HCT116 (cell line): Measurements from ENCODE around the gene AUTS2. TPM values are rescaled to one million over a fixed set of nuclear protein-coding genes. Genes with fewer than 3 reads are reported as not detected.

Source experiments
- ATAC-seq: fragments of 200-7000 bp; cut with Tn5 transposase; 2 replicates; pipeline ENCODE4 v1.9.1; 2020; ENCODE audit warnings: mild to moderate bottlenecking, moderate library complexity
- BruUV-seq: library from RNA; stranded (reverse); fragments of 400-500 nt; replicated peaks from 2 replicates; lab custom pipeline; 2021; lab: Mats Ljungman, UMichigan
- CTCF ChIA-PET: fragments of 300-600 bp; sonication (Branson Sonifier 250); formaldehyde crosslinking; loops from one replicate; lab custom pipeline; 2021; ENCODE audit warnings: antibody characterized with exemption; lab: Charles Lee
- POLR2A ChIA-PET: fragments of 300-600, 350-600 bp; sonication (Branson Sonifier 250); formaldehyde crosslinking; loops from one replicate; lab custom pipeline; 2021; ENCODE audit warnings: antibody characterized with exemption; lab: Charles Lee
- RAD21 ChIA-PET, 2 experiments: fragments of 300-600 bp; sonication (Branson Sonifier 250); formaldehyde crosslinking; loops; one replicate each; lab custom pipeline; 2023; ENCODE audit warnings: low total read pairs in 2 of 2; ENCODE audit not compliant: uncharacterized antibody in 2 of 2, unreplicated experiment in 2 of 2, low non-redundant PET in 1 of 2; lab: Charles Lee
- DNase-seq: peaks from one replicate; pipeline ENCODE4 v3.0.0-alpha.2; 2010; ENCODE audit warnings: low read depth, low spot score
- H2AFZ ChIP-seq: fragments of 200-600 bp; shearing (Covaris generic), sonication (generic); 2 replicates; pipeline ENCODE4 v1.6.1; 2017; ENCODE audit warnings: low read depth, mixed run types, mixed read lengths, antibody characterized with exemption, low read length; ENCODE audit not compliant: poor library complexity, severe bottlenecking
- H3K27ac ChIP-seq: 2 replicates; pipeline ENCODE4 v1.5.1; 2012; ENCODE audit warnings: low read depth, low read length
- H3K27me3 ChIP-seq: fragments of 200-600 bp; sonication (generic); 2 replicates; pipeline ENCODE4 v1.6.1; 2016; ENCODE audit warnings: mixed run types, low read length, mixed read lengths; ENCODE audit not compliant: insufficient read depth
- H3K36me3 ChIP-seq, 2 experiments: fragments of 200-500 bp in 1 of 2; fragments of 200-600 bp in 1 of 2; sonication (Bioruptor generic) in 1 of 2; sonication (generic) in 1 of 2; 2 replicates each; pipeline versions ENCODE4 v1.5.1 to v1.6.1; 2014 to 2016; ENCODE audit warnings: low read length in 2 of 2, inconsistent platforms in 1 of 2, mixed read lengths in 1 of 2, mixed run types in 1 of 2; ENCODE audit not compliant: insufficient read depth in 2 of 2, control insufficient read depth in 1 of 2
- H3K4me1 ChIP-seq, 2 experiments: fragments of 200-600 bp in 1 of 2; sonication (generic) in 1 of 2; 2 replicates each; pipeline versions ENCODE4 v1.5.1 to v1.6.1; 2012 to 2017; ENCODE audit warnings: low read length in 2 of 2, inconsistent platforms in 1 of 2, mild to moderate bottlenecking in 1 of 2, mixed read lengths in 1 of 2, mixed run types in 1 of 2, moderate library complexity in 1 of 2; ENCODE audit not compliant: insufficient read depth in 2 of 2, control insufficient read depth in 1 of 2
- H3K4me2 ChIP-seq: fragments of 200-600 bp; sonication (generic); 2 replicates; pipeline ENCODE4 v1.6.1; 2017; ENCODE audit warnings: mixed run types, low read length, mixed read lengths
- H3K4me3 ChIP-seq, 2 experiments: fragments of 200-600 bp in 1 of 2; sonication (generic) in 1 of 2; replicated peaks in 1 of 2; 2 replicates each; pipeline ENCODE4 v1.5.1; 2011 to 2016; ENCODE audit warnings: low read length in 2 of 2, control low read depth in 1 of 2, low read depth in 1 of 2, mild to moderate bottlenecking in 1 of 2, mixed read lengths in 1 of 2, mixed run types in 1 of 2
- H3K79me2 ChIP-seq: fragments of 200-600 bp; sonication (generic); 2 replicates; pipeline ENCODE4 v1.6.1; 2017; ENCODE audit warnings: mild to moderate bottlenecking, mixed run types, low read length, moderate library complexity, mixed read lengths; ENCODE audit not compliant: insufficient read depth
- H3K9ac ChIP-seq: fragments of 200-600 bp; sonication (generic); 2 replicates; pipeline ENCODE4 v1.6.1; 2016; ENCODE audit warnings: low read length, mixed read lengths
- H3K9me2 ChIP-seq: fragments of 200-600 bp; sonication (generic), shearing (Covaris generic); 2 replicates; pipeline ENCODE4 v1.6.1; 2017; ENCODE audit warnings: mixed run types, mild to moderate bottlenecking, moderate library complexity; ENCODE audit not compliant: insufficient read depth
- H3K9me3 ChIP-seq, 2 experiments: fragments of 200-500 bp in 1 of 2; fragments of 200-600 bp in 1 of 2; sonication (Bioruptor generic) in 1 of 2; sonication (generic) in 1 of 2; 2 replicates each; pipeline ENCODE4 v1.6.1; 2014 to 2017; ENCODE audit warnings: low read length in 2 of 2, mixed read lengths in 2 of 2, inconsistent platforms in 1 of 2, low read depth in 1 of 2, mild to moderate bottlenecking in 1 of 2, mixed run types in 1 of 2, moderate library complexity in 1 of 2; ENCODE audit not compliant: control insufficient read depth in 1 of 2, insufficient read depth in 1 of 2
- H4K20me1 ChIP-seq: fragments of 200-600 bp; sonication (generic), shearing (Covaris generic); 2 replicates; pipeline ENCODE4 v1.6.1; 2017; ENCODE audit warnings: mixed run types, mild to moderate bottlenecking, moderate library complexity; ENCODE audit not compliant: insufficient read depth
- ELF1 ChIP-seq: IDR thresholded peaks from 2 replicates; pipeline ENCODE4 v1.6.1; 2012; ENCODE audit warnings: low read depth, borderline replicate concordance
- FOSL1 ChIP-seq: IDR thresholded peaks from 2 replicates; pipeline ENCODE4 v1.6.1; 2012; ENCODE audit warnings: low read depth
- JUND ChIP-seq: IDR thresholded peaks from 2 replicates; pipeline ENCODE4 v1.6.1; 2012
- POLR2A ChIP-seq: IDR thresholded peaks from 2 replicates; pipeline ENCODE4 v1.7.0; 2011; ENCODE audit warnings: borderline replicate concordance; ENCODE audit not compliant: insufficient read depth, insufficient read length; ENCODE audit errors: extremely low read depth
- POLR2AphosphoS5 ChIP-seq: IDR thresholded peaks from 2 replicates; pipeline ENCODE4 v1.6.1; 2011; ENCODE audit warnings: mild to moderate bottlenecking, low read depth, low read length, moderate library complexity
- YY1 ChIP-seq: IDR thresholded peaks from 2 replicates; pipeline ENCODE4 v1.6.1; 2011; ENCODE audit warnings: low read length, low read depth, moderate library complexity, mild to moderate bottlenecking; ENCODE audit not compliant: insufficient replicate concordance; ENCODE audit errors: extremely low read depth
- intact Hi-C: fragments of 100-400 bp; cut with micrococcal nuclease; formaldehyde crosslinking; loops from 2 replicates; pipeline ENCODE4 v1.10.0; 2022
- total RNA-seq: library from RNA; stranded (reverse); gene quantifications from one replicate; pipeline ENCODE4 v1.2.1, GENCODE V29; 2021; ENCODE audit not compliant: unreplicated experiment
- TF ChIP-seq, protein P1 (sequence below): IDR thresholded peaks from 2 replicates; pipeline ENCODE4 v1.6.1; 2012; ENCODE audit warnings: low read depth
- TF ChIP-seq, protein P2 (sequence below): IDR thresholded peaks from 2 replicates; pipeline ENCODE4 v1.6.1; 2011; ENCODE audit warnings: mild to moderate bottlenecking, low read length, moderate library complexity; ENCODE audit not compliant: insufficient replicate concordance; ENCODE audit errors: extremely low read depth
- TF ChIP-seq, protein P3 (sequence below): IDR thresholded peaks from 2 replicates; pipeline ENCODE4 v1.6.1; 2012
- TF ChIP-seq, protein P4 (sequence below), 3 experiments: fragments of 200-600 bp in 1 of 3; sonication (generic) in 1 of 3; IDR thresholded peaks in 2 of 3; conservative IDR thresholded peaks in 1 of 3; 2 replicates each; pipeline ENCODE4 v1.5.1; 2012 to 2017; ENCODE audit warnings: low read depth in 2 of 3, low read length in 2 of 3, antibody characterized with exemption in 1 of 3, borderline replicate concordance in 1 of 3, control low read depth in 1 of 3, mild to moderate bottlenecking in 1 of 3, mixed read lengths in 1 of 3, mixed run types in 1 of 3, moderate library complexity in 1 of 3; ENCODE audit not compliant: insufficient read depth in 1 of 3

The AUTS2 gene
- total RNA-seq, 1 experiment from 2014 or later, result 0.93 TPM

DNA sequence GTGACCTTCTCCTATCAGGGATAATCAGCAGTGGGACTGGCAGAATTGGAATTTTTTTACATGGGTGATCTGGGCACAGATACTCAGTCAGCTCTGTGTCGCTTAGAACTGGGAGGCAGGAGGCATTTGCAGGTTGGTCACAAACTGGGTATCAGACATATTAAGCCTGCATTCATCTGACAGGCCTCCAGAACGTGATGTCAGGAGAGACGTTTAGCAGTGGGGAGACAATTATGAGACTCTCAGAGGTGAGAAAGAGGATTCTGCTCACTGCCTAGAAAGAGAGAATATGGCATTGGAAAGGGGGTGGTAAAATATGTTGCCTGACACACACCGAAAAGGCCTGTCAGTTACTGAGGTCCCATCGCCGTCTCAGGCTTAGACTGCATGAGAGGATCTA, 816.1 kb downstream of the AUTS2 start:
- H3K27ac ChIP-seq, result no peak overlapping the region
- no peak overlapping the region for H2AFZ ChIP-seq
- no peak overlapping the region for H3K4me2 ChIP-seq
- CTCF ChIA-PET, result no interaction called here
- intact Hi-C loops, result no loop called here
- H4K20me1 ChIP-seq, result no peaks in the 10 kb centered on the region
- DNase-seq, result no peak
- no peak for TF ChIP-seq POLR2AphosphoS5
- TF ChIP-seq, protein P1, sequence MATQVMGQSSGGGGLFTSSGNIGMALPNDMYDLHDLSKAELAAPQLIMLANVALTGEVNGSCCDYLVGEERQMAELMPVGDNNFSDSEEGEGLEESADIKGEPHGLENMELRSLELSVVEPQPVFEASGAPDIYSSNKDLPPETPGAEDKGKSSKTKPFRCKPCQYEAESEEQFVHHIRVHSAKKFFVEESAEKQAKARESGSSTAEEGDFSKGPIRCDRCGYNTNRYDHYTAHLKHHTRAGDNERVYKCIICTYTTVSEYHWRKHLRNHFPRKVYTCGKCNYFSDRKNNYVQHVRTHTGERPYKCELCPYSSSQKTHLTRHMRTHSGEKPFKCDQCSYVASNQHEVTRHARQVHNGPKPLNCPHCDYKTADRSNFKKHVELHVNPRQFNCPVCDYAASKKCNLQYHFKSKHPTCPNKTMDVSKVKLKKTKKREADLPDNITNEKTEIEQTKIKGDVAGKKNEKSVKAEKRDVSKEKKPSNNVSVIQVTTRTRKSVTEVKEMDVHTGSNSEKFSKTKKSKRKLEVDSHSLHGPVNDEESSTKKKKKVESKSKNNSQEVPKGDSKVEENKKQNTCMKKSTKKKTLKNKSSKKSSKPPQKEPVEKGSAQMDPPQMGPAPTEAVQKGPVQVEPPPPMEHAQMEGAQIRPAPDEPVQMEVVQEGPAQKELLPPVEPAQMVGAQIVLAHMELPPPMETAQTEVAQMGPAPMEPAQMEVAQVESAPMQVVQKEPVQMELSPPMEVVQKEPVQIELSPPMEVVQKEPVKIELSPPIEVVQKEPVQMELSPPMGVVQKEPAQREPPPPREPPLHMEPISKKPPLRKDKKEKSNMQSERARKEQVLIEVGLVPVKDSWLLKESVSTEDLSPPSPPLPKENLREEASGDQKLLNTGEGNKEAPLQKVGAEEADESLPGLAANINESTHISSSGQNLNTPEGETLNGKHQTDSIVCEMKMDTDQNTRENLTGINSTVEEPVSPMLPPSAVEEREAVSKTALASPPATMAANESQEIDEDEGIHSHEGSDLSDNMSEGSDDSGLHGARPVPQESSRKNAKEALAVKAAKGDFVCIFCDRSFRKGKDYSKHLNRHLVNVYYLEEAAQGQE, result no peak
- TF ChIP-seq, all 23 proteins: peak for 0
- Histone ChIP-seq H3K36me3 (no peaks in the 10 kb centered on the region), H3K9ac (no peak overlapping the region), H3K9me3 (peaks cover 8 to 31% of the 10 kb centered on the region in 2 experiments; a peak in 2 of 4 replicates), H3K9me2 (no peaks in the 10 kb centered on the region), H3K27me3 (no peaks in the 10 kb centered on the region), H3K79me2 (no peaks in the 10 kb centered on the region), H3K4me3 (no peak overlapping the region), H3K4me1 (no peaks in the 10 kb centered on the region)
- no peak for ATAC-seq
- RAD21 ChIA-PET, result no interaction called here
- BruUV-seq, result no TSS peak
- POLR2A ChIA-PET, result no interaction called here

DNA sequence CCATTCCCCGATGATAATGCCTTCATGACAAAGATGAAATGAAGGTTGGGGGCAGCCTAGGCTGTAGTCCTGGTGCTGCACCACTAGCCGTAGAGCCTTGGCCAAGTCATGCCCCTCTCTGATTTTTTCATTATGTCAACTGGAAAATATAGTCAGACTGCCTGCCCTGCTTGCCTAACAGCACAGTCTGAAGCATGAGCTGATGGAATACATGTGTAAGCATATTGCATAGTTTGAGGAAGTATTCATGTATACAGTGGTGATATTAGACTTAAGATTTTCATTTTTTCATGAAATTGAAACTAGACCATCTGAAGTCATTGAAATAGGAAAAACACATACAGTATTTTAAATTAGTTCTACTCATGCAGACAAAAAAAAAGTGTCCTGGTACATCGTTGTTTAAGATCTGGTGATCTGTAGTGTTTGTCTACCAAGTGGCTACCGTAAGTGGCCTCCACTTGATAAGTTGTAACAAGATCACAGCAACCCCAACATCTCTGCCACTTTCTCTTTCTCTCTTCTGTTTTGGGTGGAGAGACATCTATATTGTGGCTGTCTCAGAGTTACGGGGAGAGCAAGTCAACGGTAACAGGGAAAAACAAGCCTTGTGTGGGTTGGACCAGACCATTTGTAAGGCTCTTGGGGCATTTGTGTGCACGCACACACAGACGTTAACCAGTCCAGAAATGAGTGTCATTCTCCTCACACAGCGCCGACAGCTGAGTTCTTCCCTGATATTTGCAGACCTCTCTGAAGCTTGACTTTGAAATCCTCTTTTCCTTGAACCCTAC, 817.1 kb downstream of the AUTS2 start:
- Histone ChIP-seq H3K9ac (no peak overlapping the region), H3K4me3 (no peak overlapping the region), H3K9me2 (no peaks in the 10 kb centered on the region), H3K79me2 (no peaks in the 10 kb centered on the region), H3K4me2 (no peak overlapping the region), H2AFZ (no peak overlapping the region), H3K36me3 (no peaks in the 10 kb centered on the region), H4K20me1 (no peaks in the 10 kb centered on the region), H3K9me3 (peaks cover 8 to 31% of the 10 kb centered on the region in 2 experiments; a peak in 2 of 4 replicates), H3K27me3 (no peaks in the 10 kb centered on the region), H3K27ac (no peak overlapping the region), H3K4me1 (no peaks in the 10 kb centered on the region)
- ATAC-seq, result no peak
- ChIA-PET POLR2A (no interaction called here), CTCF (no interaction called here), RAD21 (no interaction called here)
- BruUV-seq, result no TSS peak
- DNase-seq, result no peak
- intact Hi-C loops, result no loop called here
- TF ChIP-seq, protein P2, sequence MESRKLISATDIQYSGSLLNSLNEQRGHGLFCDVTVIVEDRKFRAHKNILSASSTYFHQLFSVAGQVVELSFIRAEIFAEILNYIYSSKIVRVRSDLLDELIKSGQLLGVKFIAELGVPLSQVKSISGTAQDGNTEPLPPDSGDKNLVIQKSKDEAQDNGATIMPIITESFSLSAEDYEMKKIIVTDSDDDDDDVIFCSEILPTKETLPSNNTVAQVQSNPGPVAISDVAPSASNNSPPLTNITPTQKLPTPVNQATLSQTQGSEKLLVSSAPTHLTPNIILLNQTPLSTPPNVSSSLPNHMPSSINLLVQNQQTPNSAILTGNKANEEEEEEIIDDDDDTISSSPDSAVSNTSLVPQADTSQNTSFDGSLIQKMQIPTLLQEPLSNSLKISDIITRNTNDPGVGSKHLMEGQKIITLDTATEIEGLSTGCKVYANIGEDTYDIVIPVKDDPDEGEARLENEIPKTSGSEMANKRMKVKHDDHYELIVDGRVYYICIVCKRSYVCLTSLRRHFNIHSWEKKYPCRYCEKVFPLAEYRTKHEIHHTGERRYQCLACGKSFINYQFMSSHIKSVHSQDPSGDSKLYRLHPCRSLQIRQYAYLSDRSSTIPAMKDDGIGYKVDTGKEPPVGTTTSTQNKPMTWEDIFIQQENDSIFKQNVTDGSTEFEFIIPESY, result no peak
- TF ChIP-seq, protein P3, sequence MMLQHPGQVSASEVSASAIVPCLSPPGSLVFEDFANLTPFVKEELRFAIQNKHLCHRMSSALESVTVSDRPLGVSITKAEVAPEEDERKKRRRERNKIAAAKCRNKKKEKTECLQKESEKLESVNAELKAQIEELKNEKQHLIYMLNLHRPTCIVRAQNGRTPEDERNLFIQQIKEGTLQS, result no peak
- no peak for TF ChIP-seq FOSL1
- TF ChIP-seq JUND, result no peak
- no peak for TF ChIP-seq ELF1
- TF ChIP-seq POLR2A, result no peak
- TF ChIP-seq YY1, result no peak
- TF ChIP-seq, protein P4, sequence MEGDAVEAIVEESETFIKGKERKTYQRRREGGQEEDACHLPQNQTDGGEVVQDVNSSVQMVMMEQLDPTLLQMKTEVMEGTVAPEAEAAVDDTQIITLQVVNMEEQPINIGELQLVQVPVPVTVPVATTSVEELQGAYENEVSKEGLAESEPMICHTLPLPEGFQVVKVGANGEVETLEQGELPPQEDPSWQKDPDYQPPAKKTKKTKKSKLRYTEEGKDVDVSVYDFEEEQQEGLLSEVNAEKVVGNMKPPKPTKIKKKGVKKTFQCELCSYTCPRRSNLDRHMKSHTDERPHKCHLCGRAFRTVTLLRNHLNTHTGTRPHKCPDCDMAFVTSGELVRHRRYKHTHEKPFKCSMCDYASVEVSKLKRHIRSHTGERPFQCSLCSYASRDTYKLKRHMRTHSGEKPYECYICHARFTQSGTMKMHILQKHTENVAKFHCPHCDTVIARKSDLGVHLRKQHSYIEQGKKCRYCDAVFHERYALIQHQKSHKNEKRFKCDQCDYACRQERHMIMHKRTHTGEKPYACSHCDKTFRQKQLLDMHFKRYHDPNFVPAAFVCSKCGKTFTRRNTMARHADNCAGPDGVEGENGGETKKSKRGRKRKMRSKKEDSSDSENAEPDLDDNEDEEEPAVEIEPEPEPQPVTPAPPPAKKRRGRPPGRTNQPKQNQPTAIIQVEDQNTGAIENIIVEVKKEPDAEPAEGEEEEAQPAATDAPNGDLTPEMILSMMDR (IDR thresholded peaks at IDR 0.05 in 2 of 3, conservative IDR thresholded peaks at IDR 0.05 in 1 of 3; ENCODE audit: borderline replicate concordance in 1 of 3, insufficient read depth in 1 of 3, low read depth in 2 of 3, low read length in 2 of 3), result no peak
